Measurements from ENCODE around the gene AKAP3. TPM values are rescaled to one million over a fixed set of nuclear protein-coding genes. Genes with fewer than 3 reads are reported as not detected.
A peak's percentile ranks its signal among the peaks of the same experiment; 100 is the strongest.

Gene AKAP3
- total RNA-seq, 3 donors from 2014 or later, result 2.0 to 2.6 (median 2.2) TPM

DNA sequence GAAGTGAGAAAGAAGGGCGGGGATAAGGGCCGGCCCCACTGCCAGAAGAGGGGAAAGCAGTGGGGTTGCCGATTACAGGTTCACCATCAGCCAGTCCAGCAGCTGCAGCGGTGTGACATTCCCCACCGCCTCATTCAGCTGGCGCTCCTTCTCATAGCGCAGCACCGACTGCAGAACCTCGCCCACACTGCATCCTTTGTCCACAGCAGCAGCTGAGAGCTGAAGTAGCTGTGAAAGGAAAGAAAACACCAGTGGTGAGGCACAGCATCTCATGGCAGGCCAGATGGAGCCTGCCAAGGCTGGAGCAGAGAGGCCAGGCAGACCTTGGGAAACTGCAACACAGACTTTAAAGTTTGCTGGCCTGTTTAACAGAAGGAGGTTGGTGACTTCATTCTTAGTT is 33.2 kb downstream of the AKAP3 start:
- no peaks in the 10 kb centered on the region for H3K36me3 ChIP-seq (ENCODE audit: low read depth)
- no peak for TF ChIP-seq CTCF (IDR thresholded peaks at IDR 0.05)

GRCh38 chr12:4610481-4610880 is 38.4 kb downstream of the AKAP3 start:
- DNase-seq, result no peak
- Histone ChIP-seq H3K36me3 (ENCODE audit: low read depth) (no peaks in the 10 kb centered on the region), H3K9me3 (no peaks in the 10 kb centered on the region), H3K4me3 (no peak overlapping the region), H3K4me1 (ENCODE audit: low read depth) (peaks cover 2% of the 10 kb centered on the region)
- no peak for TF ChIP-seq CTCF (IDR thresholded peaks at IDR 0.05)
- intact Hi-C loops (cut with DNase I, micrococcal nuclease), result no loop called here
- ATAC-seq, result no peak

More for the DNA sequence above, 33.2 kb downstream of the AKAP3 start:
- intact Hi-C loops (cut with DNase I, micrococcal nuclease), result no loop called here
- Histone ChIP-seq H3K4me3 (no peak overlapping the region), H3K4me1 (ENCODE audit: low read depth) (no peaks in the 10 kb centered on the region), H3K9me3 (no peaks in the 10 kb centered on the region)
- DNase-seq (no peak), ATAC-seq (no peak)

DNA sequence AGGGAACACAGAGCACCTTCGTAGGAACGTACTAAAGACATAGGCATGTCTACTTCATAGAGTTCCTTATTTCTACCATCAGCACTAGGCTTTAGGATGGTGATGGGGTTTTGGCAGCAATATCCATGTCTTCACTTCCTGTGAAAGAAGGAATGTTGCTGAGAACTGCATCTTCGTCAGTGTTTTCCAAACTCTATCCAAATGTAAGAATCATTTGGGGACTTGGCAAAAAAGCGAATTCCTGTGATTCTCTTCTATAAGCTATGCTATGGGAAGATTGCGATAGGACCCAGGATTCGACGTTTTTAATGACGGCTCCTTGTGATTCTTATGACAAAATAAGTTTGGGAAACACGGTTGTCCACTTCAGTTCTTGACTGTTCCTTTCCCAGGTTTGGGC is 39.8 kb downstream of the AKAP3 start:
- H3K4me1 ChIP-seq (ENCODE audit: low read depth), result peaks cover 3% of the 10 kb centered on the region
- DNase-seq (no peak), ATAC-seq (no peak)
- intact Hi-C loops (cut with DNase I, micrococcal nuclease), result loop anchor here in 1 of 2 donors (10.0 kb wide), 1 partner anchor 146 kb away; no protein-coding TSS in a partner anchor
- no peak for TF ChIP-seq CTCF (IDR thresholded peaks at IDR 0.05)
- no peak overlapping the region for H3K4me3 ChIP-seq
- H3K9me3 ChIP-seq, result no peaks in the 10 kb centered on the region
- H3K36me3 ChIP-seq (ENCODE audit: low read depth), result no peaks in the 10 kb centered on the region

- no peak for DNase-seq
- Histone ChIP-seq H3K4me3 (no peak overlapping the region), H3K9me3 (no peaks in the 10 kb centered on the region), H3K36me3 (ENCODE audit: low read depth) (no peaks in the 10 kb centered on the region), H3K4me1 (ENCODE audit: low read depth) (peaks cover 3% of the 10 kb centered on the region)
- intact Hi-C loops (cut with DNase I, micrococcal nuclease), result loop anchor here in 1 of 2 donors (10.0 kb wide), 1 partner anchor 148 kb away; no protein-coding TSS in a partner anchor
- no peak for ATAC-seq
- no peak for TF ChIP-seq CTCF (IDR thresholded peaks at IDR 0.05)
Measured at GRCh38 chr12:4607056-4607455, 41.8 kb downstream of the AKAP3 start.

DNA sequence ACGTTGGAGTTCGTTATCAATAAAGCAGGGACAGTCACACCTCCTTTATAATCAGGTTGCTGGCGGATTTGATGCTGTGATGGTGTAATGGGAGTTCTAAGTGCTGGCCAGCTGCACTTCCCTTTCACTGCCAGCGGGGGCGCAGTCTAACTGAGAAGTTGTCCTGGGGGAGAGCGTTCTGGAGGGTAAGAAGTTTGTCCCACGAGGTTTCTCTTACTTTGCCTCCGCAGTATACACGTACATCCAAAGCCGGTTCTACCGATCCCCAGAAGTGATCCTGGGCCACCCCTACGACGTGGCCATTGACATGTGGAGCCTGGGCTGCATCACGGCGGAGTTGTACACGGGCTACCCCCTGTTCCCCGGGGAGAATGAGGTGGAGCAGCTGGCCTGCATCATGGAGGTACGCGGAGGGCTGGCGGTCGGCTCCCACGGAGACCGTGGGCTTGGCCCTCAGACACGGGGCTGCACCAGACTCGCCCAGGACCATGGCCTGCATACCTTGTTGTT is 44.1 kb downstream of the AKAP3 start:
- Histone ChIP-seq H3K4me3 (peak overlapping the region; percentile 50), H3K36me3 (ENCODE audit: low read depth) (no peaks in the 10 kb centered on the region), H3K4me1 (ENCODE audit: low read depth) (peaks cover 3% of the 10 kb centered on the region), H3K9me3 (no peaks in the 10 kb centered on the region)
- ATAC-seq, result peak; percentile 100
- peak; percentile 98 for TF ChIP-seq CTCF (IDR thresholded peaks at IDR 0.05)
- DNase-seq, result peak; percentile 78 to 88 (median 87)
- intact Hi-C loops (cut with DNase I, micrococcal nuclease), result loop anchor here in 1 of 2 donors (10.0 kb wide), 1 partner anchor 150 kb away; no protein-coding TSS in a partner anchor

Measured in mucosa of descending colon (tissue), 3 donors.